NCI-H1694 (cell line): Measurements from ENCODE around the gene VPS45.

Experiments used
- DNase-seq: peaks from one replicate; lab custom pipeline; 2025; lab: John Stamatoyannopoulos, UW

VPS45 gene

GRCh38 chr1:150073516-150073915, 5.9 kb downstream of the VPS45 start:
- DNase-seq = no peak

DNA sequence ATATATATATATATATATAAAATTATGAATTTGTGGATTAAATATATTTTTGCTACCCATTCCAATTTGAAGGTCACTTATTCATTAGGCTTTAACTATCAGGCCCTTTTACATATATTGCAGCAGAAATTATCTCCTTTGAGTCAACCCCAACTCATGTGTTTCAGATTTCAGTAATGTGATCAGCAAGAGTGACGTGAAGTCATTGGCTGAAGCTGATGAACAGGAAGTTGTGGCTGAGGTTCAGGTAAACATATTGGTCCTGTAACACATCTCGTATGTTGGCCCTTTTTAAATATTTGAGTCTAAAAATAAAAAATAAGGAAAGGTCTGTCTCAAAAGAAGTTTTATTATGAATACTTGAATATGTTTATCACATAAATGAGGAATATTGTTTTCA, 8.5 kb downstream of the VPS45 start:
- DNase-seq = no peak

GRCh38 chr1:150076985-150077384, 9.4 kb downstream of the VPS45 start:
- DNase-seq = no peak

GRCh38 chr1:150080784-150081183, 13.2 kb downstream of the VPS45 start:
- DNase-seq = no peak

GRCh38 chr1:150082494-150082893, 14.9 kb downstream of the VPS45 start:
- no peak for DNase-seq

GRCh38 chr1:150083907-150084306, 16.3 kb downstream of the VPS45 start:
- DNase-seq = no peak

DNA sequence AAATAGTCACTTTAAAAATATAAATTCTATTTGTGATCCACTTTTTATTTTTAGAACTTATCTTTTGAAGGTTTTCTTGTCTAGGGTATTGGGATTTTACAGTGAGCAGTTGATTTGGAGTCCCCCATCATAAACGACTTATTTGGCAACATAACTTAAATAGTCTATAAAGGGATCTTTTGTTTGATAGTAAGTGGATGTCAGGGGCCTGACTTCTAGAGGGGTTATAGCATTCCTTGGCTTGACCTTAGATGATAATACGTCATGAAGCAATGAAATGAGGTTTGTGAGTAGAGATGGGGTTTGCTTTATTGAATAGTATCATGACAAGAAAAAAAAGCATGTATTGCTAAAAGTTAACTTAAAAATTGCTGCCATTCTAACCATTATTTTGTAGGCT, 17.8 kb downstream of the VPS45 start:
- DNase-seq = no peak

- DNase-seq = no peak
Observed at GRCh38 chr1:150087415-150087814, 19.8 kb downstream of the VPS45 start.

GRCh38 chr1:150089846-150090520, 22.4 kb downstream of the VPS45 start:
- no peak for DNase-seq

DNA sequence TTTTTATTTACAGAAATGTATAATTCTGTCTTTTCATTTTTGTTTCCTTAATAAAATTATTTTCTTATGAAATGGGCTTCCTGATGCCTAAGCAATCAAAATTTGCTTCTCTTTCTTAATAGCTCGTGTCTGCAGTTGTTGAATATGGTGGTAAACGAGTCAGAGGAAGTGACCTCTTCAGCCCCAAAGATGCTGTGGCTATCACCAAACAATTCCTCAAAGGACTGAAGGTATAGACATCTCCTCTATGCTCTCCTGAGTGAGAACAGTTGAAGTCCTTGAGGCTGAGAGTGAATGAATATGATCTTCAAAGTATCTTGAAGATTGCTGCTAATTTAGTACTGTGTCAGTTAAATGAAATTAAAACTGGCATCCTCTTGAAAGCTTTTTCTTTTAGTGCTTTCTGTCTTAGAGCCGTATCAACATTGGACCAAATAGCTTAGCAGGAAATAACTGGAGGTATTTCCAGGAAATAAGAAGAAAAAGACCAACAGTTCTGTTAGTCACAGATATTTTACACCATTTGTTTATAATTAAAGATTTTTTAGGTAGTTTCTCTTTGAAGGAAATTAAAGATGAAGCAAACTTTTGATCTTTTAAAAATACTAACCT, 24.7 kb downstream of the VPS45 start:
- DNase-seq = no peak

- peak; percentile 58 for DNase-seq
Observed at GRCh38 chr1:150093805-150094204, 26.2 kb downstream of the VPS45 start.

- no peak for DNase-seq
Observed at GRCh38 chr1:150094734-150095265, 27.2 kb downstream of the VPS45 start.

- no peak for DNase-seq
Observed at GRCh38 chr1:150102986-150103385, 35.4 kb downstream of the VPS45 start.

DNA sequence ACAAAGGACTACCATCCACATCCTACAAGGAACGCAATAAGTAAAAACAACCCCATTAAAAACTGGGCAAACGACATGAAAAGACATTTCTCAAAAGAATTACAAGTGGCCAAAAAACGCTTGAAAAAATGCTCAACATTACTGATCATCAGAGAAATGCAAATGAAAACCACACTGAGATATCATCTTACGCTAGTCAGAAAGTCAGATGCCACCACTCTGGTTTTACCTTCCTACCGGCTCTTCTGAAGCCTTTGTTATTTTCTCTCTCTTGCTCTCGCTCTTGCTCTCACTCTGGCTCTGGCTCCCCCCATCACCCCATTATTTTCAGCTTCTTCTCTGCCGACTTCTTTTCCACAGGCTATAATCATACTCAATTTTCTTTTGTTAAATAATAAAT, 38.8 kb downstream of the VPS45 start:
- no peak for DNase-seq

GRCh38 chr1:150109586-150109985, 42.0 kb downstream of the VPS45 start:
- no peak for DNase-seq

GRCh38 chr1:150110116-150110515, 42.5 kb downstream of the VPS45 start:
- DNase-seq = no peak

- no peak for DNase-seq
Observed at GRCh38 chr1:150111670-150112069, 44.1 kb downstream of the VPS45 start.

DNA sequence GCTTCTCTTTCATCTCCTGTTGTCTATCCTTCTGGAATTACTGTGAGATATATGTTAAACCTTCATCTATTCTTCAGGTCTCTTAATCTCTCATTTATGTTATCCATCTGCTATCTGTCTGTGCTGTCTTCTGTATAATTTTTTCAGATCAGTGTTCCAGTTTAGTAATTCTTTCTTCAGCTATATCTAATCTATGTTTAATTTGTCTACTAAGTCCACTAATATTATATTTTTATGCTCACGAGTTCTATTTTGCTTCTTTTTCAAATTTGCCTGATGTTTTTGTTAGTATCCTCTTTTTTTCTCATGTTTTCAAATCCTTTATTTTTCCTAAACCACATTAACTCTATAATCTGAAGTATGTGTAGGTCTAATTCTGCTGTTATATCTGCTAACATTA, 47.5 kb downstream of the VPS45 start:
- no peak for DNase-seq

DNA sequence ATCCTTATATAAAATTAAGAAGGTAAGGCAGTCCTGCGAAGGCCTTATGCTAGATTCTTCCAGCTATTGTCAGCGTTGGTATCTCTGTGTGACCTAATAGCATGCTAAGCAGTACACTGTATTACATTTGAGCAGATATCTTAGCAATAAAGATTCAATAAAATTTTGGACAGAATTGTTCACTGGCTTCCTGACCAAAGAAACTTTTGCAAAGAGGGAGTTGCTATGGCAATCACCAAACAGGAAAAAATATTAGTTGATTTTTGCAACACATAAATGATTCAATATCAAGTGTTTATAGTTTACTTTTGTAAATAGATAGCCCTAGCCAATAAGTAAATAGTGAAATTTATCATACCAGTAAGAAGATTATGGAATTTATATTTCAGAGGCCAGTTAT, 51.1 kb downstream of the VPS45 start:
- no peak for DNase-seq

- DNase-seq = no peak
Observed at GRCh38 chr1:150121236-150121862, 53.8 kb downstream of the VPS45 start.

DNA sequence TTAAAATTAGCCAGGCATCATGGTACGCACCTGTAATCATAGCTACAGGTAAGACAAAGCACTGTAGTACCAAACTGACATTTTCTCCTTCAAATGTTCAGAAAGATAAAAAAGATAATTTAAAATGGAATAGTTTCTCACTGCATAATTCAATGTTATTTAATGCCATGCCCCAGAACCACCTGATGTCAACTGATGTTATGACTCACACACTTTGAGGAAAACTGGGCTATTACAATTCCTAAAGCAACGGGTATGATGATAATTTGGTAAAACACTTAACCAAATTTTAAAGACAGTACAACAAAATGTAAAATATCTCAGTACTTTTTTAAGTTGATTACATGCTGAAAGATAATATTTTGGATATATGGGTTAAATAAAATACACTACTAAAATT, 59.2 kb downstream of the VPS45 start:
- no peak for DNase-seq

DNA sequence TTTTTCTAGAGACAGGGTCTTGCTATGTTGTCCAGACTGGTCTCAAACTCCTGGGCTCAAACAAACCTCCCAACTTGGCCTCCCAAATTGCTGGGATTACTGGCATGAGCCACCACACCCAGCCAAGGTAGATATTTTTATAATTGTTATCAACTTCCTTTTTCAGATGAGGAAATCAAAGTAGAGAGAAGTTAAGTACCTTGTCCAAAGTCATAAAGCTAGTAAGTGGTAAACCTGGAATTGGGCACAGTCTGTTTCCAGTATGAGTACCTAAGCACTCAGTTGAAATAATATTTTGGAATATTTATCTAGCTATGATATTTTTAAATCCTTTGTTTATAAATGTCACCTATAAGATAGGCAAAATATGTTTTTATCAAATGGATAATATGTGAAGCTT, 59.9 kb downstream of the VPS45 start:
- DNase-seq = no peak

- no peak for DNase-seq
Observed at GRCh38 chr1:150127868-150128267, 60.3 kb downstream of the VPS45 start.
